ENCODE measurements around the gene SMG9. TPM values are rescaled to one million over a fixed set of nuclear protein-coding genes. Genes with fewer than 3 reads are reported as not detected.
"Not testable (repeated sequence)": the region's sequence is repeated elsewhere in the genome, so short reads cannot be mapped to it uniquely, and the experiment has no call there.

The SMG9 gene
- polyA plus RNA-seq, 1 donor from 2014 or later = 15.6 TPM

DNA sequence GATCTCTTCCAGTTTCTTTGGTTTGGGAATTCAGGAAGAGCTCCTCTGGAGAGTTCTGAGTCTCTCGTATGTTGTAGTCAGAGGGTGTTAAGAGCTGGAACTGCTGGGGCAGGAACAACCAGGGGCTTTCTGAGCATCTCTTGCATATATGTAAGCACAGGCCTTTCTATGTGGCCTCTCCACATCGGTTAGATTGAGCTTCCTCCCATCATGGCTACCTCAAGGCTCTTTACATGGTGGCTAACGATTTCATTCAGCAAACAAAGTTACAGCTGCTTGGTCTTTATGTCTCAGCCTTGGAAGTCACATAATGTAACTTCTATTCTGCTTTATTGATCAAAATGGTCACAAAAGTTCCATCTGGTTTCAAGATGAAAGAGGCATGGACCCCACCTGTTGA, 64.3 kb downstream of the SMG9 start:
- Mint-ChIP-seq H3K4me1 (no peaks in the 10 kb centered on the region), H3K4me3 (no peak overlapping the region), H3K36me3 (peaks cover 2% of the 10 kb centered on the region), H3K27ac (no peak overlapping the region), H3K27me3 (no peaks in the 10 kb centered on the region), H3K9me3 (peaks cover 5 to 14% (median 8%) of the 10 kb centered on the region in 3 donors)

DNA sequence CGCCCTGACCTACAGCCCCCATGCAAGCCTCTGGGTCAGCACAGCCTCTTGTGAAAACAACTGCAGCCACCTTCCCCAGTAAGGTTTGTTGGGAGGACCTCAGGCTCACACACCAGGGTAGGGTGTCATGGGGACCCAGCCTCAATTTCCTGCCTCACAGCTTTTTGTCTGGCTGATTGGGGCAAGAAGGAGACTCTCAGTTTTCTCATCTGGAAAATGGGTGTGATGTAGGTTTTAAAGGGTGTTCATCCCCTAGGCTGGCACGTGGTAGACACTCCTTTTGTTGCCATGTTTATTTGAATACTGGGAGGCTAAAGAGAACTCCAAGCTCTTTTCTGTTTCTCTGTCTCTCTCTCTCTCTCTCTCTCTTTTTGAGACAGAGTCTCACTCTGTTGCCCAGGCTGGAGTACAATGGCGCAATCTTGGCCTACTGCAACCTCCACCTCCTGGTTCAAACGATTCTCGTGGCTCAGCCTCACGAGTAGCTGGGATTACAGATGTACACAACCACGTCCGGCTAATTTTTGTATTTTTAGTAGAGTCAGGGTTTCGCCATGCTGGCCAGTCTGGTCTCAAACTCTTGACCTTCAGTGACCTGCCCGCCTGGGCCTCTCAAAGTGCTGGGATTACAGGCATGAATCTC, 66.6 kb downstream of the SMG9 start:
- Mint-ChIP-seq H3K27me3 (no peaks in the 10 kb centered on the region), H3K4me1 (no peaks in the 10 kb centered on the region), H3K4me3 (peak overlapping the region in 1 of 4 donors; percentile 24), H3K36me3 (no peaks in the 10 kb centered on the region), H3K9me3 (peaks cover 5 to 14% (median 6%) of the 10 kb centered on the region in 3 donors), H3K27ac (no peak overlapping the region)

DNA sequence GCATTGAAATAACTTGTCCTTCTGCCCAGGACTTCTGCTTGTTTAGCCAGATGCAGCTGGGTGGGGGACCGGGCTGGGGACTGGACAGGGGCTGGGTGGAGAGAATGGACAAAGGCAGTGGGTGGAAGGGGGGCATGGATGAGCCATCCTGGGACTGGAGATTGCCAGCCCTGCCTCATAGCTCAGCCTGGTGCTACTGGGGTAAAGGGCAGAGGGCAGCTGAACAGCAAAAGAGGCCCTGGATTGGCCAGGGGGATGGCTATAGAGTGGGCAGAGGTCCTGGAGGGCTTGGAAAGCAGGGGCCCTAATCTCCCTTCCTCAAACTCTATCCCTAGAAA, 67.1 kb downstream of the SMG9 start:
- no peak overlapping the region for H3K27ac Mint-ChIP-seq
- H3K4me3 Mint-ChIP-seq = no peak overlapping the region
- no peaks in the 10 kb centered on the region for H3K27me3 Mint-ChIP-seq
- H3K9me3 Mint-ChIP-seq = peaks cover 5 to 9% (median 5%) of the 10 kb centered on the region in 3 donors
- H3K4me1 Mint-ChIP-seq = no peaks in the 10 kb centered on the region
- H3K36me3 Mint-ChIP-seq = no peaks in the 10 kb centered on the region

DNA sequence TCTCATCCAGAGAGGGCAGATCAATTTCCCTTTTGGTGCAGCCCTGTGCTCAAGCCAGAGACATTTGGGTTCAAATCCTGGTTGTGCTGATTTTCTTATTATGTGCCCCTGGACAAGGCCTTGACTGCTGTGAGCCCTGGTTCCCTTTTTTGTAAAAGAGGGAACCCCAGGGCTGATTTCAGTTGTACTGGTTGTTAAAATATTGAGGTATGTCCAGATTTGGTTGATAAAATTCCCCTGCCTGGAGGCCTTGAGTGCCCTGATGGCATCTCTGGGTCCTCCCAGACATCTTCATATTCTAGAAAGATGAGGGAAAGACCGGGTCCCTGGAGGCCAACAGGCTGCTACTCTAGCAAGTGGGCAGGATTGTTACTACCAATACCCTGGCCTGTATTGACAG, 70.4 kb downstream of the SMG9 start:
- H3K4me3 Mint-ChIP-seq = no peak overlapping the region
- no peak overlapping the region for H3K27ac Mint-ChIP-seq

DNA sequence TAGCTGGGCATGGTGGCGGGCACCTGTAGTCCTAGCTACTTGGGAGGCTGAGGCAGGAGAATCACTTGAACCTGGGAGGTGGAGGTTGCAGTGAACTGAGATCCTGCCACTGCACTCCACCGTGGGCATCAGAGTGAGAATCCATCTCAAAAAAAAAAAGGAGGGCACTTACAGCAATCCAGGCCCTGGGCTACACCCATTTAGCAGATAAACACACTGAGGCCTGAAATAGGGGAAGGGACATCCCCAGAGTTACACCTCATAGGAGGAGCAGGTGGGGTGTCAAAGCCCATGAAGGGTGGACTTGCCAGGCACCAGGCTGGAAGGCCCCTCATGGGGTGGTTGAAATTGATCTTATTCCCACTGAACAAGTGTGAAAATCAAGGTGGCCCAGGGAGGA, 70.9 kb downstream of the SMG9 start:
- no peaks in the 10 kb centered on the region for H3K27me3 Mint-ChIP-seq
- H3K36me3 Mint-ChIP-seq = peaks cover 1% of the 10 kb centered on the region
- H3K27ac Mint-ChIP-seq = no peak overlapping the region
- no peak overlapping the region for H3K4me3 Mint-ChIP-seq
- H3K9me3 Mint-ChIP-seq = no peaks in the 10 kb centered on the region
- no peaks in the 10 kb centered on the region for H3K4me1 Mint-ChIP-seq

More for the DNA sequence above, 70.4 kb downstream of the SMG9 start:
- Mint-ChIP-seq H3K27me3 (no peaks in the 10 kb centered on the region), H3K36me3 (peaks cover 1% of the 10 kb centered on the region), H3K9me3 (no peaks in the 10 kb centered on the region), H3K4me1 (no peaks in the 10 kb centered on the region)

DNA sequence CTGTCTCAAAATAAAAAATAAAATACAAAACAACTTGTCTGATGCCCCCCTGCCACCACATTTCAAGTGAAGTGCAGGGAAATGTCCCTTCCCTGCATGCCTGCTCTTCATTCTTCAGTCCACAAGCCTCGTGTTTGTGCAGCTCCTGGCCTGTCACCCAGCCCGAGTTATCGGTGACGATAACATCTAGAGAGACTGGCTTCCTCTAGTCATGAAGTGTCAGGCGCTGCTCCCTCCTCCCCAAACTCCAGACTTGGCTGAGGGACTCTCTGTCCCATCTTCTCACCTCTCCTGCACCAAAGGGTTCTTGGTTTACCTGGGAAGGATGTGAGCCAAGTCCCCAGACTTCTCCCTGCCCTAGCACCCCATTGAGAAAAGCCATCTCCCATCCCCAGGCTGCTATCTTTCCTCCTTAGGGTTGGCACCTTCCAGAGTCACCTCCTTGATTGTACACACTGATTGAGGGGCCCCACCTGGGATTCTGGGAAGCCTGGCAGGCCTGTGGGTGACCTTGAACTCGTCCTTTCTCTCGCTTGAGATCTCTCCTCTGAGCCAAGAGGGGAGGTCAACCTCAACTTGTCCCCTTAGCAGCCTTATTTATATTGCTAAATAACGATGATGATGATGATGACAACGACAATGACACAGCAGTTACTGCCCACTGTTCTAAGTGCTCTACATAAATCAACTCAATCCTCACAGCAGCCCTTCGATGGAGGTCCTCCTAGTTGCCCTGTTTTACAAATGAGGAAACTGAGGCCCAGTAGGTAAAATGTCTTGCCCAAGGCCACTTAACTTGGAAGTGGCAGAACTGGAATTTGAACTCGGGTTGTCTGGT, 71.7 kb downstream of the SMG9 start:
- Mint-ChIP-seq H3K4me1 (no peaks in the 10 kb centered on the region), H3K27me3 (no peaks in the 10 kb centered on the region), H3K27ac (no peak overlapping the region), H3K36me3 (peaks cover 1% of the 10 kb centered on the region), H3K4me3 (no peak overlapping the region), H3K9me3 (no peaks in the 10 kb centered on the region)

DNA sequence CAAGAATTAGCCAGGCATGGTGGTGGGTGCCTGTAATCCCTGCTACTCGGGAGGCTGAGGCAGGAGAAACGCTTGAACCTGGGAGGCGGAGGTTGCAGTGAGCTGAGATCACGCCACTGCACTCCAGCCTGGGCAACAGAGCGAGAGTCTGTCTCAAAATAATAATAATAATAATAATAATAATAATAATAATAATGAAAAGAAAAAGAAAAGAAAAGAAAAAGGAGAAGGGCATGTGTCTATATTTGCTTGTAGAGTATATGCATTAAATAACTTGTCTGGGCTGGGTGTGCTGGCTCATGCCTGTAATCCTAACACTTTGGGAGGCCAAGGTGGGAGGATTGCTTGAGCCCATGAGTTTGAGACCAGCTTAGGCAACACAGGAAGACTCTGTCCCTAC, 72.5 kb downstream of the SMG9 start:
- H3K36me3 Mint-ChIP-seq, H3K9me3 Mint-ChIP-seq, H3K27me3 Mint-ChIP-seq, H3K27ac Mint-ChIP-seq, H3K4me3 Mint-ChIP-seq, H3K4me1 Mint-ChIP-seq: not testable (repeated sequence)

DNA sequence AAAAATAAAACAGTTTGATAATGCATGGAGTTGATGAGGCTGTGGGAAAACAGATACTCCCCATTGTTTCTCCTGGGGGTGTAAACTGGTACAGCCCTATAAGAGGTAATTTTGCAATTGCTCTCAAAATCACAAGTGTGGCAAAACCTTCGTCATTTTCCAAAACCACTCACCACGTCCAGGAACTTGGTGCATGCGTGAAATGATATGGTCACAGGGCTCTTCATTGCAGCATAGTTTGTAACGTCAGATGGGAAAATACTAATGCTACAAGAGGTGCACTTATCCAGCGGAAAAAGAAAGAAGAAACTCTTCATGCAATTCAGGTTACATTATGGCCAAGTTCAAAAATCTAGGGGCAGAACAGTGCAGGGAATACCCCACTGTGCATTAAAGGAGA, 72.9 kb downstream of the SMG9 start:
- H3K27ac Mint-ChIP-seq = no peak overlapping the region

DNA sequence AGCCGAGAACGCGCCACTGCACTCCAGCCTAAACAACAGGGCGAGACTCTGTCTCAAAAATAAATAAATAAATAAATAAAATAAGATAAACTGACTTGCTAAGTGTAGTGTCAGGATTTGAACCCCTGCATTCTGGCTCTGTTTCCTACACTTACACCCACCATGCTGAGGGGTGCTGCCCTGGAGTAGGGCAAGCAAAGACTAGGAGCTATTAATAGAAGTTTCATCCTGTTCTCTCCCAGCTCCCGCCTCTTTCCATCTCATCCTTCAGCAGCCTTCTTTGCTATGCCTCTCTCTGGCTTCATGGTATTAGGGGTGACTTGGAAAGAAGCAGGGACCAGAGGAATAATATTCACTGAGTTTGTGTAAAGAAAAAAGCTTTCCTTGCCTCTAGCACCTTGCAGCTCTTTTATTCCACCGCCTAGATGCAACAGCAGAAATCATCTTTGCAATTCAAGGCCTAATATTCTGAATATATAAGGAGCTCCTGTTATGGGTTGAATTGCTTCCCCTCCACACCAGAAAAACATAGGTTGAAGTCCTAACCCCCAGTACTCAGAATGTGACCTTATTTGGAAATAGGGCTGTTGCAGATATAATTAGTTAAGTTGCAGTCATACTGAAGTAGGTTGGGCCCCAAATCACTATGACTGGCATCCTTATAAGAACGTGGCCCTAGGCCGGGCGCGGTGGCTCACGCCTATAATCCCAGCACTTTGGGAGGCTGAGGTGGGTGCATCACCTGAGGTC, 76.1 kb downstream of the SMG9 start:
- no peak overlapping the region for H3K27ac Mint-ChIP-seq
- H3K36me3 Mint-ChIP-seq = peaks cover 1% of the 10 kb centered on the region
- no peak overlapping the region for H3K4me3 Mint-ChIP-seq
- no peaks in the 10 kb centered on the region for H3K9me3 Mint-ChIP-seq
- peaks cover 0 to 6% (median 3%) of the 10 kb centered on the region in 3 donors for H3K4me1 Mint-ChIP-seq
- H3K27me3 Mint-ChIP-seq = no peaks in the 10 kb centered on the region

More for the DNA sequence above, 72.9 kb downstream of the SMG9 start:
- Mint-ChIP-seq H3K9me3 (no peaks in the 10 kb centered on the region), H3K4me3 (no peak overlapping the region), H3K27me3 (no peaks in the 10 kb centered on the region), H3K4me1 (no peaks in the 10 kb centered on the region), H3K36me3 (peaks cover 1% of the 10 kb centered on the region)

Other genes with a start within 250 kb of the SMG9 start
- 25.2 TPM for gene ETHE1, start 227.8 kb downstream of the SMG9 start, polyA plus RNA-seq
- 2.9 TPM for gene ZNF575, start 221.8 kb downstream of the SMG9 start, polyA plus RNA-seq
- 23.6 TPM for gene XRCC1, start 179.4 kb downstream of the SMG9 start, polyA plus RNA-seq
- not detected for gene PINLYP, start 179.2 kb downstream of the SMG9 start, polyA plus RNA-seq
- gene IRGQ, start 158.8 kb downstream of the SMG9 start, polyA plus RNA-seq = 1.0 TPM
- gene ZNF576, start 158.4 kb downstream of the SMG9 start, polyA plus RNA-seq = 9.9 TPM
- not detected for gene SRRM5, start 142.9 kb downstream of the SMG9 start, polyA plus RNA-seq
- 15.4 TPM for gene ZNF428, start 135.3 kb downstream of the SMG9 start, polyA plus RNA-seq
- gene CADM4, start 115.1 kb downstream of the SMG9 start, polyA plus RNA-seq = not detected
- gene PLAUR, start 84.8 kb downstream of the SMG9 start, polyA plus RNA-seq = 1.3 TPM
- gene IRGC, start 38.9 kb downstream of the SMG9 start, polyA plus RNA-seq = not detected
- 87.9 TPM for gene KCNN4, start 26.0 kb upstream of the SMG9 start, polyA plus RNA-seq
- gene LYPD5, start 47.5 kb upstream of the SMG9 start, polyA plus RNA-seq = not detected
- 2.6 TPM for gene ZNF283, start 72.4 kb upstream of the SMG9 start, polyA plus RNA-seq
- gene ZNF404, start 129.0 kb upstream of the SMG9 start, polyA plus RNA-seq = 3.1 TPM
- gene ZNF45, start 180.3 kb upstream of the SMG9 start, polyA plus RNA-seq = 10.7 TPM
- gene ZNF221, start 196.3 kb upstream of the SMG9 start, polyA plus RNA-seq = 0.98 TPM
- 2.3 TPM for gene ZNF155, start 229.2 kb upstream of the SMG9 start, polyA plus RNA-seq
- 4.7 TPM for gene ZNF230, start 248.0 kb upstream of the SMG9 start, polyA plus RNA-seq